ENCODE results near the gene TYK2. TPM values are rescaled to one million over a fixed set of nuclear protein-coding genes. Genes with fewer than 3 reads are reported as not detected.

TYK2 gene
- total and polyA plus RNA-seq, 2 of the 13 experiments (the other 11 are each of a cell fraction or from before 2014, with no cell fraction given): 38.8 to 60.1 TPM

DNA sequence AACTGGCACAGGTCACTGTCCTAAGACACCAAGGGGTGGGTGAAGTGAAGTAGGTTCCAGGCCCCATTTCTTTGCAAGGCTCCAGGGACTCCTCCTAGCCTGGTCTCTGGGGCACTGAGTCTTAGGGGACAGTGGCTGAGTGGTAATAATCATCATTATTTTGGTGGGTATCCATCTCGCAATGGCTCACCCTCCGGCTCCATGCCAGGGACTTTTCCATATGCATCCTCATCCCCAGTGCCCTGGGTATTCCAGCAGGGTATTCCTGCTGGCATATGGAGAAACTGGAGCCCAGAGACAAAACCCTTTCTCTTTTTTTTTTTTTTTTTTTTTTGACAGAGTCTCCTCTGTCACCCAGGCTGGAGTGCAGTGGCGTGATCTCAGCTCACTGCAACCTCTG lies 42.5 kb upstream of the TYK2 start:
- ATAC-seq: no peak
- no peak for DNase-seq (ENCODE audit: low spot score)
- peaks cover 15 to 66% of the 10 kb centered on the region in 2 experiments for H3K27me3 ChIP-seq (ENCODE audit: control insufficient read depth in 1 of 2, insufficient read depth in 2 of 2, low read length in 2 of 2)
- no TSS peak for BruUV-seq (replicated peaks)
- no peak for FAIRE-seq
- no peak overlapping the region for H2AFZ ChIP-seq (ENCODE audit: low read length)
- no peak overlapping the region for H3K4me2 ChIP-seq (ENCODE audit: low read depth, low read length)
- no peak overlapping the region for H3K9ac ChIP-seq (ENCODE audit: insufficient read depth, low read depth, low read length)
- no peaks in the 10 kb centered on the region for H4K20me1 ChIP-seq (ENCODE audit: insufficient read depth, low read length)
- no peak overlapping the region for H3K27ac ChIP-seq (ENCODE audit: extremely low read length, insufficient read depth, low read length)
- H3K36me3 ChIP-seq (replicated peaks in 1 of 2; ENCODE audit: control insufficient read depth in 1 of 2, insufficient read depth in 2 of 2, low read length in 2 of 2): no peaks in the 10 kb centered on the region
- in situ Hi-C loops (cut with HindIII; ENCODE audit: extremely low pct_ligation_motif_present, low pct_unique_long_range_greater_than_20kb): no loop called here
- H3K4me3 ChIP-seq (replicated peaks in 1 of 3; ENCODE audit: insufficient read depth in 1 of 3, low read depth in 2 of 3, low read length in 3 of 3): no peak overlapping the region
- H3K9me3 ChIP-seq (ENCODE audit: low read length): no peaks in the 10 kb centered on the region
- WGBS (ENCODE audit: low lambda C conversion rate): 45% methylated on average over 3 of the region's 3 CpGs
- TF ChIP-seq, protein P1, sequence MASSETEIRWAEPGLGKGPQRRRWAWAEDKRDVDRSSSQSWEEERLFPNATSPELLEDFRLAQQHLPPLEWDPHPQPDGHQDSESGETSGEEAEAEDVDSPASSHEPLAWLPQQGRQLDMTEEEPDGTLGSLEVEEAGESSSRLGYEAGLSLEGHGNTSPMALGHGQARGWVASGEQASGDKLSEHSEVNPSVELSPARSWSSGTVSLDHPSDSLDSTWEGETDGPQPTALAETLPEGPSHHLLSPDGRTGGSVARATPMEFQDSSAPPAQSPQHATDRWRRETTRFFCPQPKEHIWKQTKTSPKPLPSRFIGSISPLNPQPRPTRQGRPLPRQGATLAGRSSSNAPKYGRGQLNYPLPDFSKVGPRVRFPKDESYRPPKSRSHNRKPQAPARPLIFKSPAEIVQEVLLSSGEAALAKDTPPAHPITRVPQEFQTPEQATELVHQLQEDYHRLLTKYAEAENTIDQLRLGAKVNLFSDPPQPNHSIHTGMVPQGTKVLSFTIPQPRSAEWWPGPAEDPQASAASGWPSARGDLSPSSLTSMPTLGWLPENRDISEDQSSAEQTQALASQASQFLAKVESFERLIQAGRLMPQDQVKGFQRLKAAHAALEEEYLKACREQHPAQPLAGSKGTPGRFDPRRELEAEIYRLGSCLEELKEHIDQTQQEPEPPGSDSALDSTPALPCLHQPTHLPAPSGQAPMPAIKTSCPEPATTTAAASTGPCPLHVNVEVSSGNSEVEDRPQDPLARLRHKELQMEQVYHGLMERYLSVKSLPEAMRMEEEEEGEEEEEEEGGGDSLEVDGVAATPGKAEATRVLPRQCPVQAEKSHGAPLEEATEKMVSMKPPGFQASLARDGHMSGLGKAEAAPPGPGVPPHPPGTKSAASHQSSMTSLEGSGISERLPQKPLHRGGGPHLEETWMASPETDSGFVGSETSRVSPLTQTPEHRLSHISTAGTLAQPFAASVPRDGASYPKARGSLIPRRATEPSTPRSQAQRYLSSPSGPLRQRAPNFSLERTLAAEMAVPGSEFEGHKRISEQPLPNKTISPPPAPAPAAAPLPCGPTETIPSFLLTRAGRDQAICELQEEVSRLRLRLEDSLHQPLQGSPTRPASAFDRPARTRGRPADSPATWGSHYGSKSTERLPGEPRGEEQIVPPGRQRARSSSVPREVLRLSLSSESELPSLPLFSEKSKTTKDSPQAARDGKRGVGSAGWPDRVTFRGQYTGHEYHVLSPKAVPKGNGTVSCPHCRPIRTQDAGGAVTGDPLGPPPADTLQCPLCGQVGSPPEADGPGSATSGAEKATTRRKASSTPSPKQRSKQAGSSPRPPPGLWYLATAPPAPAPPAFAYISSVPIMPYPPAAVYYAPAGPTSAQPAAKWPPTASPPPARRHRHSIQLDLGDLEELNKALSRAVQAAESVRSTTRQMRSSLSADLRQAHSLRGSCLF (CRISPR knock-in tag; IDR thresholded peaks at IDR 0.05; ENCODE audit: borderline replicate concordance): no peak
- TF ChIP-seq ZNF12 (CRISPR knock-in tag; IDR thresholded peaks at IDR 0.05): no peak
- TF ChIP-seq ZNF777 (CRISPR knock-in tag; IDR thresholded peaks at IDR 0.05): no peak
- no peak for TF ChIP-seq SMAD1 (CRISPR knock-in tag; IDR thresholded peaks at IDR 0.05; ENCODE audit: borderline replicate concordance, low read depth)
- no peak for TF ChIP-seq STAT6 (CRISPR knock-in tag; IDR thresholded peaks at IDR 0.05; ENCODE audit: borderline replicate concordance)
- TF ChIP-seq RBM39 (IDR thresholded peaks at IDR 0.05; ENCODE audit: low read depth, low read length, poor library complexity, severe bottlenecking): no peak
- TF ChIP-seq GATA4 (IDR thresholded peaks at IDR 0.05; ENCODE audit: borderline replicate concordance, low read depth): no peak
- TF ChIP-seq, protein P2, sequence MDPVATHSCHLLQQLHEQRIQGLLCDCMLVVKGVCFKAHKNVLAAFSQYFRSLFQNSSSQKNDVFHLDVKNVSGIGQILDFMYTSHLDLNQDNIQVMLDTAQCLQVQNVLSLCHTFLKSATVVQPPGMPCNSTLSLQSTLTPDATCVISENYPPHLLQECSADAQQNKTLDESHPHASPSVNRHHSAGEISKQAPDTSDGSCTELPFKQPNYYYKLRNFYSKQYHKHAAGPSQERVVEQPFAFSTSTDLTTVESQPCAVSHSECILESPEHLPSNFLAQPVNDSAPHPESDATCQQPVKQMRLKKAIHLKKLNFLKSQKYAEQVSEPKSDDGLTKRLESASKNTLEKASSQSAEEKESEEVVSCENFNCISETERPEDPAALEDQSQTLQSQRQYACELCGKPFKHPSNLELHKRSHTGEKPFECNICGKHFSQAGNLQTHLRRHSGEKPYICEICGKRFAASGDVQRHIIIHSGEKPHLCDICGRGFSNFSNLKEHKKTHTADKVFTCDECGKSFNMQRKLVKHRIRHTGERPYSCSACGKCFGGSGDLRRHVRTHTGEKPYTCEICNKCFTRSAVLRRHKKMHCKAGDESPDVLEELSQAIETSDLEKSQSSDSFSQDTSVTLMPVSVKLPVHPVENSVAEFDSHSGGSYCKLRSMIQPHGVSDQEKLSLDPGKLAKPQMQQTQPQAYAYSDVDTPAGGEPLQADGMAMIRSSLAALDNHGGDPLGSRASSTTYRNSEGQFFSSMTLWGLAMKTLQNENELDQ (CRISPR knock-in tag; IDR thresholded peaks at IDR 0.05; ENCODE audit: borderline replicate concordance): no peak
- TF ChIP-seq RBAK (CRISPR knock-in tag; IDR thresholded peaks at IDR 0.05): no peak
- TF ChIP-seq HOXA7 (CRISPR knock-in tag; IDR thresholded peaks at IDR 0.05): no peak
- no peak for TF ChIP-seq ZNF850 (CRISPR knock-in tag; conservative IDR thresholded peaks at IDR 0.05)
- H3K4me1 ChIP-seq (ENCODE audit: insufficient read depth, low read length): peaks cover 48% of the 10 kb centered on the region
- no peaks in the 10 kb centered on the region for H3K79me2 ChIP-seq (ENCODE audit: insufficient read depth, low read length)
- POLR2A ChIA-PET: no interaction called here
- CTCF ChIA-PET (ENCODE audit: low intra/inter-chr PET ratio, low total read pairs): interaction anchor here (4.1 kb wide), 1 partner anchor 18 kb away, joined by 40 read pairs; the partner anchor contains the start of gene CDC37
- intact Hi-C loops (cut with micrococcal nuclease; ENCODE audit: unreplicated experiment): no loop called here
